Stomach (tissue), 9 donors: ENCODE results near the gene CMTR1. TPM values are rescaled to one million over a fixed set of nuclear protein-coding genes. Genes with fewer than 3 reads are reported as not detected.

Source experiments
- DNase-seq, 2 donors: peaks; one replicate each; pipeline versions ENCODE4 v3.0.0 to v3.0.0-alpha.2; 2013 to 2019
- H3K27ac ChIP-seq, 5 donors: fragments of 200-600 bp in 4 of 5; sonication (generic) in 4 of 5; one replicate each; pipeline ENCODE4 v1.5.1; 2013 to 2019; ENCODE audit warnings: mild to moderate bottlenecking in 1 of 5, moderate library complexity in 1 of 5
- H3K27me3 ChIP-seq, 3 donors: fragments of 200-600 bp; sonication (generic); one replicate each; pipeline ENCODE4 v1.5.1; 2017 to 2019; ENCODE audit warnings: mixed run types in 1 of 3
- H3K36me3 ChIP-seq, 4 donors: fragments of 200-600 bp; sonication (generic); 1 replicate in 3 of 4; 2 replicates in 1 of 4; pipeline ENCODE4 v1.5.1; 2016 to 2019
- H3K4me1 ChIP-seq, 4 donors: fragments of 200-600 bp; sonication (generic); one replicate each; pipeline ENCODE4 v1.5.1; 2016 to 2019
- H3K4me3 ChIP-seq, 4 donors: fragments of 200-600 bp; sonication (generic) in 3 of 4; one replicate each; pipeline ENCODE4 v1.5.1; 2016 to 2019; ENCODE audit warnings: mild to moderate bottlenecking in 1 of 4
- H3K9me3 ChIP-seq, 4 donors: fragments of 200-600 bp; sonication (generic); one replicate each; pipeline ENCODE4 v1.5.1; 2016 to 2019
- EP300 ChIP-seq: sonication (generic); formaldehyde crosslinking; IDR thresholded peaks from one replicate; pipeline ENCODE4 v1.6.1; 2017; ENCODE audit warnings: antibody characterized with exemption
- POLR2A ChIP-seq, 4 donors: fragments of 450-650 bp; IDR thresholded peaks; one replicate each; pipeline ENCODE4 v1.6.1; 2016; ENCODE audit warnings: antibody characterized with exemption in 4 of 4, control low read depth in 2 of 4, mild to moderate bottlenecking in 1 of 4, moderate library complexity in 1 of 4
- POLR2AphosphoS5 ChIP-seq, 3 donors: sonication (generic); formaldehyde crosslinking; IDR thresholded peaks; one replicate each; pipeline ENCODE4 v1.6.1; 2016; ENCODE audit warnings: antibody characterized with exemption in 3 of 3
- WGBS, 5 donors: extraction: QIAGEN DNeasy Blood & Tissue Kit in 3 of 5; methylation state at CpG; one replicate each; pipeline versions ENCODE4 v1.1.5 to v1.1.7; 2013 to 2018; 5-methylcytosine and 5-hydroxymethylcytosine counted together
- intact Hi-C: fragments of 100-400 bp; cut with DNase I; formaldehyde crosslinking; loops from one replicate; pipeline ENCODE4 v1.15.1; 2023; ENCODE audit warnings: low total_unique reads
- polyA plus RNA-seq, 3 donors: library from polyadenylated mRNA; stranded (reverse); fragments of 200-250 nt; gene quantifications; one replicate each; pipeline ENCODE4 v1.2.3, GENCODE V29; 2013
- total RNA-seq, 5 donors: library from RNA; depleted of rRNA; stranded (reverse); fragments of >200 nt; gene quantifications; one replicate each; pipeline versions ENCODE4 v1.1.0 to v1.2.3, GENCODE V29; 2014 to 2016
- TF ChIP-seq, protein P1 (sequence below), 7 experiments: fragments of 450-650 bp in 4 of 7; fragments of 200-600 bp in 3 of 7; sonication (generic) in 3 of 7; IDR thresholded peaks; one replicate each; pipeline ENCODE4 v1.5.1; 2016 to 2019; ENCODE audit warnings: antibody characterized with exemption in 7 of 7, control low read depth in 2 of 7, mild to moderate bottlenecking in 1 of 7
- donor health status: healthy with polysubstance abuse.
- donor health status: Bipolar disorder and iron deficiency.
- donor health status: healthy.

CMTR1 gene
- total and polyA plus RNA-seq, 8 donors = 6.3 to 145 (median 24.5) TPM

DNA sequence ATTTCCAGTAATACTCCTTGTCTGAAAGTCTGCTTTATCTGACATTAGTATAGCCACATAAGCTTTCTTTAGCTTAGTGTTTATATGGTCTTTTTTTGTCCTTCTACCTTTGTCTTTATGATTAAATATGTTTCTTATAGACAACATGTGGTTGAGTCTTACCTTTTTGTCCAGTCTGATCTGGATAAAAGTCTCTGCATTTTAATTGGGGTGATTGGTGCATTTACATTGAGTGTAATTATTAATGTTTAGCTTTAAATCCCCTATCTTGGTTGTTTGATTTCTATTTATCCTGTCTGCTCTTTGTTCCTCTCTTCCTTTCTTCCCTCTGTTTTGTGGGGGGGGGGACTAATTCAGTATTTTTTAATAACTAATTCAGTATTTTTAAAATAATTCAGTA is 34.7 kb downstream of the CMTR1 start:
- DNase-seq = no peak
- TF ChIP-seq POLR2A (IDR thresholded peaks at IDR 0.05) = no peak
- TF ChIP-seq, protein P1, sequence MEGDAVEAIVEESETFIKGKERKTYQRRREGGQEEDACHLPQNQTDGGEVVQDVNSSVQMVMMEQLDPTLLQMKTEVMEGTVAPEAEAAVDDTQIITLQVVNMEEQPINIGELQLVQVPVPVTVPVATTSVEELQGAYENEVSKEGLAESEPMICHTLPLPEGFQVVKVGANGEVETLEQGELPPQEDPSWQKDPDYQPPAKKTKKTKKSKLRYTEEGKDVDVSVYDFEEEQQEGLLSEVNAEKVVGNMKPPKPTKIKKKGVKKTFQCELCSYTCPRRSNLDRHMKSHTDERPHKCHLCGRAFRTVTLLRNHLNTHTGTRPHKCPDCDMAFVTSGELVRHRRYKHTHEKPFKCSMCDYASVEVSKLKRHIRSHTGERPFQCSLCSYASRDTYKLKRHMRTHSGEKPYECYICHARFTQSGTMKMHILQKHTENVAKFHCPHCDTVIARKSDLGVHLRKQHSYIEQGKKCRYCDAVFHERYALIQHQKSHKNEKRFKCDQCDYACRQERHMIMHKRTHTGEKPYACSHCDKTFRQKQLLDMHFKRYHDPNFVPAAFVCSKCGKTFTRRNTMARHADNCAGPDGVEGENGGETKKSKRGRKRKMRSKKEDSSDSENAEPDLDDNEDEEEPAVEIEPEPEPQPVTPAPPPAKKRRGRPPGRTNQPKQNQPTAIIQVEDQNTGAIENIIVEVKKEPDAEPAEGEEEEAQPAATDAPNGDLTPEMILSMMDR (IDR thresholded peaks at IDR 0.05) = no peak
- TF ChIP-seq EP300 = no peak
- no peak for TF ChIP-seq POLR2AphosphoS5 (IDR thresholded peaks at IDR 0.05)
- Histone ChIP-seq H3K4me3 (no peak overlapping the region), H3K9me3 (peaks cover 0 to 21% (median 0%) of the 10 kb centered on the region in 4 donors), H3K27ac (no peak overlapping the region), H3K4me1 (peaks cover 0 to 2% (median 0%) of the 10 kb centered on the region in 4 donors), H3K27me3 (no peaks in the 10 kb centered on the region), H3K36me3 (peaks cover 26 to 88% (median 74%) of the 10 kb centered on the region in 4 donors)
- intact Hi-C loops = no loop called here

GRCh38 chr6:37473364-37474095 is 40.5 kb downstream of the CMTR1 start:
- WGBS, 5 donors = 33 to 55% (median 36%) methylated on average over 7 to 8 of the region's 8 CpGs
- peak in 1 of 2 donors; percentile 89 for DNase-seq
- no peaks in the 10 kb centered on the region for H3K9me3 ChIP-seq
- H3K36me3 ChIP-seq = peaks cover 60 to 94% (median 87%) of the 10 kb centered on the region in 4 donors
- TF ChIP-seq POLR2AphosphoS5 (IDR thresholded peaks at IDR 0.05) (peak in 1 of 3 donors; percentile 36), POLR2A (IDR thresholded peaks at IDR 0.05) (no peak)
- intact Hi-C loops = no loop called here
- H3K27me3 ChIP-seq = no peaks in the 10 kb centered on the region
- peaks cover 0 to 13% (median 5%) of the 10 kb centered on the region in 4 donors for H3K4me1 ChIP-seq
- H3K4me3 ChIP-seq = no peak overlapping the region
- no peak overlapping the region for H3K27ac ChIP-seq

DNA sequence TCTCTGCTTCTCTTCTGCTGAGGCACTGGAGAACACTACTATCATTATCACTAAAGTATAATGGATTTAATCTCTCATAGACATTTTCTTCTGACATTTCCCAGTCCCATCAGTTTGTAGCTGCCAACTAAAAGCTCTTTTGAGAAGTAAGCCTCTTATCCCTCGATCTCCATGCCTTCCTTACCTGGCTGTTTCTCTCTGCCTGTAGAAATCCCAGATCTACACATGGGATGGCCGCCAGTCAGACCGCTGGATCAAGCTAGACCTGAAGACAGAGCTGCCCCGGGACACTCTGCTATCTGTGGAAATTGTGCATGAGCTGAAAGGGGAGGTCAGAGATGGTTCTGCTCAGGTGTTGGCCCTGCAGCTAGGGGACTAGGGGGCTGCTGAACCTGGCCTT is 41.3 kb downstream of the CMTR1 start:
- Histone ChIP-seq H3K9me3 (no peaks in the 10 kb centered on the region), H3K4me1 (peaks cover 0 to 13% (median 5%) of the 10 kb centered on the region in 4 donors), H3K27ac (no peak overlapping the region), H3K27me3 (no peaks in the 10 kb centered on the region), H3K36me3 (peaks cover 68 to 95% (median 89%) of the 10 kb centered on the region in 4 donors), H3K4me3 (no peak overlapping the region)
- DNase-seq = no peak
- TF ChIP-seq EP300 (no peak), POLR2A (IDR thresholded peaks at IDR 0.05) (no peak)
- TF ChIP-seq, protein P1 (IDR thresholded peaks at IDR 0.05) = no peak
- intact Hi-C loops = no loop called here
- 97 to 98% (median 97%) methylated on average over 4 of the region's 4 CpGs for WGBS, 5 donors

DNA sequence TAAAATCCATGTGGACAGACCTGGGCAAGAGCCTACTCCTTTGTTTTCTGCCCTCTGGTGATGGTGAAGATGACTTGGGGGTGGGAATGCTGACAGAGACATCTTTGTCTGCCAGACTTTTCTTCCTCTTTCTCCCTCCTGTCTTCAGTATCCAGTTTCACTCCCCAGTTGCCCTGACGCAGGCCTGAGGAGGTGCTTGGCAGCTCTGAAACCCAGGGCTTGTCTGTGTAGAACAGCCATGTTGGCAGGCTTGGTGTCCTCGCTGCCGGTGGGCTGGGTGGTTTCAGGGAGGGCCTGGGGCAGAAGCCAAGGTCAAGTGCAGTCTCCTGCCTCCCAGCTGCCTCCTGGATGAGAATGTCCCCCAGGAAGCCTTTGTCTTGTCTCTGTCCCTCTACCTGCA is 44.2 kb downstream of the CMTR1 start:
- H3K27me3 ChIP-seq = no peaks in the 10 kb centered on the region
- no peak for DNase-seq
- WGBS, 5 donors = 57 to 87% (median 82%) methylated on average over 3 of the region's 3 CpGs
- intact Hi-C loops = no loop called here
- TF ChIP-seq EP300 (no peak), POLR2AphosphoS5 (IDR thresholded peaks at IDR 0.05) (no peak), POLR2A (IDR thresholded peaks at IDR 0.05) (no peak)
- TF ChIP-seq, protein P1 (IDR thresholded peaks at IDR 0.05) = no peak
- H3K27ac ChIP-seq = no peak overlapping the region
- no peaks in the 10 kb centered on the region for H3K9me3 ChIP-seq
- H3K36me3 ChIP-seq = peaks cover 73 to 100% (median 100%) of the 10 kb centered on the region in 4 donors
- no peak overlapping the region for H3K4me3 ChIP-seq
- peaks cover 0 to 24% (median 5%) of the 10 kb centered on the region in 4 donors for H3K4me1 ChIP-seq
